ENCODE results near the gene GPR37L1. TPM values are rescaled to one million over a fixed set of nuclear protein-coding genes. Genes with fewer than 3 reads are reported as not detected.

Gene GPR37L1
- total and polyA plus RNA-seq, 2 of the 8 experiments (the other 6 are each of a cell fraction or from before 2014, with no cell fraction given): 0.13 to 0.23 TPM

DNA sequence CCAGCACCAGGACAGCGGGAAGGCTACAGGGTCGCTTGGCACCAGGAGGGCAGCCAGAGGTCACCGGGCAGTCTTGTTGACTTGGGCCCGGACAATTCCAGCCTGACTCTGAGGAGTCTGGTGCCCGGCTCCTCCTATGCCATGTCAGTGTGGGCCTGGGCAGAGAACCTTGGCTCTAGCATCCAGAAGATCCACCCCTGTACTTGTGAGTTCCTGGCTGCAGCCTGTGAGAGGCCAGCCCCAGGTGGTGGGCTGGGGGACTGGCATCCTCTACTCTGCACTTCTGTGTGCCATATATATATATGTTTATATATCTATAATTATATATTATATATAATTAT is 49.3 kb downstream of the GPR37L1 start (continued):
- TF ChIP-seq CHD7 (IDR thresholded peaks at IDR 0.05; ENCODE audit: insufficient replicate concordance, low read length) (no peak), HDAC6 (IDR thresholded peaks at IDR 0.05; ENCODE audit: low read depth, low read length) (no peak)
